Gastrocnemius medialis (tissue), 4 donors: Measurements from ENCODE around the gene SERPINB2.

Source experiments
- CTCF ChIP-seq, 5 experiments: fragments of 450-650 bp in 3 of 5; fragments of 200-600 bp in 2 of 5; sonication (generic) in 2 of 5; IDR thresholded peaks in 4 of 5; conservative IDR thresholded peaks in 1 of 5; 1 replicate in 4 of 5; 2 replicates in 1 of 5; pipeline ENCODE4 v1.5.1; 2016 to 2019; ENCODE audit warnings: antibody characterized with exemption in 5 of 5, mild to moderate bottlenecking in 3 of 5, moderate library complexity in 3 of 5
- POLR2A ChIP-seq, 2 donors: fragments of 450-650 bp; IDR thresholded peaks; one replicate each; pipeline ENCODE4 v1.6.1; 2017; ENCODE audit warnings: antibody characterized with exemption in 2 of 2, mild to moderate bottlenecking in 2 of 2, moderate library complexity in 2 of 2

DNA sequence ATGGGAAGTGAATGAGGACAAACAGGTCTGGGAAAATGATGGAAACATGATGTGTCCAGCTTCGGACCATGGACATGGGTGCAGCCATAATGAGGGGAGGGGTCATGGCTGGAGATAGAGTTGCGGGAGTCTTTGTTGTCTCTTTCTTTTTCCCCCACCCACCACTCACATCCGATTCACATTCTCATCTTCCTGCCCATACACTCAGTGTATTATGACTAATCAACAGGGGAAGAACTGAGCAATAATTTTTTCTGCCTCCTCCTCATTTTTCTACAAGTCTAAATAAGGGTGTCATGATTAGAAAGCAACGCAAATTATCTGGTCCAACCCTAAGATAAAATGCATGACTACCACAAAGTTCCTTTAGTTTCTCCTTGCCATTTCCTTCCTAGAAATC is 5.7 kb upstream of the SERPINB2 start:
- no peak for TF ChIP-seq POLR2A (IDR thresholded peaks at IDR 0.05)
- TF ChIP-seq CTCF (IDR thresholded peaks at IDR 0.05 in 4 of 5, conservative IDR thresholded peaks at IDR 0.05 in 1 of 5), result no peak
